LNCaP clone FGC (cell line): ENCODE measurements around the gene GTSF1L.

ENCODE experiments used
- DNase-seq: peaks from one replicate; pipeline ENCODE4 v3.0.0-alpha.2; 2011; ENCODE audit warnings: low read depth
- H3K4me3 ChIP-seq: 2 replicates; pipeline ENCODE4 v1.5.1; 2011; ENCODE audit warnings: mild to moderate bottlenecking, low read depth, low read length, control low read depth
- CTCF ChIP-seq: IDR thresholded peaks from 2 replicates; pipeline ENCODE4 v1.5.1; 2012; ENCODE audit warnings: mild to moderate bottlenecking; ENCODE audit not compliant: control insufficient read depth, insufficient read depth; ENCODE audit errors: extremely low read depth

GTSF1L gene

GRCh38 chr20:43725666-43726065, 1.1 kb downstream of the GTSF1L start:
- H3K4me3 ChIP-seq = no peak overlapping the region
- DNase-seq = no peak
- no peak for TF ChIP-seq CTCF

DNA sequence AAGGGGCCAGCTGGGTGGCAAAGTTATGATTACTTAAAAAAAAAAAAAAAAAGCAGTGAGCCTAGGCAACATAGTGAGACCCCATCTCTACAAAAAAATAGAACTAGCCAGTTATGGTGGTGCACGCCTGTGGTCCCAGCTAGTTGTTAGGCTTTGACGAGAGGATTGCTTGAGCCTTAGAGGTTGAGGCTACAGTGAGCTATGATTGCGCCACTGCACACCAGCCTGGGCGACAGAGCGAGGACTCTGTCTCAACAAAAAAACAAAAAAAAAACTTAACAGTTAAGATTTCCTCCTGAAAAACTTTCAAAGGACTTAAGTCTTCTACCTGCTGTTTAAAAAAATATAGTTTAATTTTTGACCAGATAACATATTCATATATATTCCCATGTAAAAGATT, 2.4 kb downstream of the GTSF1L start:
- H3K4me3 ChIP-seq = no peak overlapping the region
- DNase-seq = no peak
- no peak for TF ChIP-seq CTCF

DNA sequence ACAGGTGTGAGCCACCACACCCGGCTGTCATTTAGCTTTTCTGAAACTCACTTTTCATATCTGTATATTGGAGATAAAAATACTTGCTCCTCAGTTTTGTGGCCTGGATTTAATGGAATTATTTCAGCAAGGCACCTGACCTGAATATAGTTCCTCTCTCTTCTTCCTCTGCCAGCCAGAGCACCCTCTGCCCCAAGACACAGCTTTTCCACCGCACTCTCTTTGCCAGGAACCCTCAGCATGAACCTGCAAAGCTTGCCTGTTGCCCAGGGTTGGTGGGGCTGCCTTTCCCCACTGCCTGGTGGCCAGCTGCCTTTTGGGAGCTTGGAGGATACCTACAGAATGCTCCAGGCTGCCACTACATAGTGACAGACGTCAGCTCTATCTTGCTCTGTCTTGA, 3.1 kb downstream of the GTSF1L start:
- TF ChIP-seq CTCF = no peak
- DNase-seq = no peak
- no peak overlapping the region for H3K4me3 ChIP-seq

DNA sequence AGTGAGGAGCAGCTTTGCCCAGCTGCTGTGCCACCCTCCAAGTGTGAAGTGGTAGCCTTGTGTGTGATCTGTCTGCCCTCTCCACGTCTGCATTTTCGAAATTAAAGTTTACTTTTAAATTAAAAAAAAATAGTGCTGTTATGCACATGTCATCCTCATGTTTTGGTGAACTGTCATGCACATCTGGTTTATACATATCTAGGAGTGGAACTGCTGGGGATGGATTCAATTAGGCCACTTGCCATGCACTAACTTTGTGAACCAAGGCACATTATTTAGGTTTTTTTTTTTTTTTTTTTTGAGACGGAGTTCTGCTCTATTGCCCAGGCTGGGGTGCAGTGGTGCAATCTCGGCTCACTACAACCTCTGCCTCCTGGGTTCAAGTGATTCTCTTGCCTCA, 3.6 kb downstream of the GTSF1L start:
- TF ChIP-seq CTCF = no peak
- H3K4me3 ChIP-seq = no peak overlapping the region
- DNase-seq = no peak

DNA sequence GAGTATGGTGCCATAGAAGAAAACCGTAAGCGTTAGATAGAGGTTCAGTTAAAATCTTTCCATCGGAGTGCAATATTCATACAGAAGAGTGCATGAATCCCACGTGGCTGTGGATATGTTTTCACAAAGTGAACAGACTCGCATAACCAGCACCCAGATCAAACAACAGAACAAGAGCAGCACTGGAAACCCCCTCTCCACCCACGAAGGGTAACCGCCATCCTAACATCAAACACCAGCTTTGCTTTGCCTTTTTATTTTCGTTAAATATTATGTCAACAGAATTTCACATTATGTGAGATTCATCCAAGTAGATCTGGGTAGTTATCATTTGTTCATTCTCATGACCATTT, 4.7 kb downstream of the GTSF1L start:
- no peak for DNase-seq
- no peak for TF ChIP-seq CTCF
- H3K4me3 ChIP-seq = no peak overlapping the region

DNA sequence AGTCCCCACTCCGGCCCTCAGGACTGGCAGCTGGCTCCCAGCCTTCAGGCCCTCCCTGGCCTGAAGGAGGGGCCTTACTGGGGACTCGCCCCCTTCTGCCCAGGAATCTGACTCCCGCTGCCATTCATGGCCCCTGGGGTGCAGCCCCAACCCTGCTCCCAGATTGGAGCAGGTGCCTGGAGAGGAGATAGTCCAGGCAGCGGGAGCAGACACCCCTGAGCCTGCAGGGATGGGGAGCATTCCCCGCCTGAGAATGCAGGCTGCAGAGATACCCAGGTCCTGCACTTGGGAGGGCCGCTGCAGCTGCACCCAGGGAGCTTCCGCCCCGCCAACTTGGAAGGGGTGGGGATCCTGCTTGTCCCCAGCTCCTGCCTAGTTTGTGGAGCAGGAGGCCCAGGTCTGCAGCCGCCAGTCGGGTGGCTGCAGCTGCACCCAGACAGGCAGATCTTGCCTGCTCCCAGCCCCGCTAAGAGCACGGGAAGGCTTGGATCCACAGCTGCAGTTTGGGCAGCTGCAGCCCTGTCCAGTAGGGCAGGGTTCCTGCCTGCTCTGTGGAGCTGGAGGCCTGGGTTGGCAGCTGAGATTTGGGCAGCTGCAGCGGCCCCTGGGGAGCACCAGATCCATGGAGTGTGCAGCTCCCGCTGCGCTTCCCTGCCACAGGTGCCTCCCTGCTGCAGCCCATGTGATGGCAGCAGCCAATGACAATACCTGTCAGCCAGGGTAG, 5.2 kb downstream of the GTSF1L start:
- TF ChIP-seq CTCF = no peak
- no peak overlapping the region for H3K4me3 ChIP-seq
- DNase-seq = no peak

GRCh38 chr20:43721097-43721428, 5.7 kb downstream of the GTSF1L start:
- DNase-seq = no peak
- no peak for TF ChIP-seq CTCF
- H3K4me3 ChIP-seq = no peak overlapping the region
